COR-L47 (cell line): ENCODE measurements around the gene CDC42SE2.

ENCODE experiments used
- DNase-seq: peaks from one replicate; lab custom pipeline; 2025; lab: John Stamatoyannopoulos, UW

CDC42SE2 gene

DNA sequence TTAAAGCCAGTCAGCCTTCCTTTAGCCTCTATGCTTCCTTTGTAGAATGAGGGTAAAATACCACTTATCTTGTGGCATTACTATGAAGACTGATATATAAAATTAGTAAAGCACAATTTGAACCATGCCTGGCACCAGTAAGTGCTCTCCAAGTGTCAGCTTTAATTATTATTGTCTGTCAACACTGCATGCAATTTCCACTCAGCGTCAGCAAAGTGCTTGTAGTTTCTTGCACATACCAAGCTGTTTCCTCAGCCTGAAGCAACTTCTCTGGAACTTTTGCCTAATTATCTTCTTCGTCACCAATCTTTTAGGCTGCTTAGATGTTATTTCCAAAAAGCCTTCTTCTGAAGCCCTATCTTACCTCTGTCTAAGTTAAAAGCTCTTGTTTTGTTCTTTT lies 177.3 kb downstream of the CDC42SE2 start:
- DNase-seq = peak; percentile 1
